SU-DHL-6 (cell line): ENCODE results near the gene SERPINA6.

Experiments
- EZH2phosphoT487 ChIP-seq: fragments of 200-600 bp; sonication (generic), shearing (Covaris generic); conservative IDR thresholded peaks from 2 replicates; pipeline ENCODE4 v1.6.1; 2018; ENCODE audit warnings: mild to moderate bottlenecking, antibody characterized with exemption, low read length, moderate library complexity, mixed read lengths
- TF ChIP-seq, protein P1 (sequence below): fragments of 200-600 bp; sonication (generic); IDR thresholded peaks from one replicate; pipeline ENCODE4 v1.5.1; 2017; ENCODE audit warnings: antibody characterized with exemption, mild to moderate bottlenecking, low read length, moderate library complexity; ENCODE audit not compliant: insufficient read depth, poor library complexity, severe bottlenecking

DNA sequence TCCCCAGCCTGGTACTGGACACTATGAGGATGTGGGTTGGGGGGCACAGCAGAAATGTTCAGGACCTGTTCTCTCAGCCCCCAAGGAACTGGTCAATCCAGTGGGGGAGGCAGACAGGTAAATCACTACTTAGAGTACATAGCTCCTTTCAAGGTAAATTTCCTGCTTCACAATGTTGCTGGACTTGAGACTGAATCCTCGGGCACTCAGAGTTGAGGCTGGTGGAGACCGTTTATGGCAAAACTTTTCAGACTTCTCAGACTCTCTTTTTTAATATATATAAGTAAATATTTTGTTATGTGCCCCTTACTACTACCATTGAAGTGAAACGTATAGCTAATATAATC lies 29.6 kb downstream of the SERPINA6 start:
- TF ChIP-seq, protein P1, sequence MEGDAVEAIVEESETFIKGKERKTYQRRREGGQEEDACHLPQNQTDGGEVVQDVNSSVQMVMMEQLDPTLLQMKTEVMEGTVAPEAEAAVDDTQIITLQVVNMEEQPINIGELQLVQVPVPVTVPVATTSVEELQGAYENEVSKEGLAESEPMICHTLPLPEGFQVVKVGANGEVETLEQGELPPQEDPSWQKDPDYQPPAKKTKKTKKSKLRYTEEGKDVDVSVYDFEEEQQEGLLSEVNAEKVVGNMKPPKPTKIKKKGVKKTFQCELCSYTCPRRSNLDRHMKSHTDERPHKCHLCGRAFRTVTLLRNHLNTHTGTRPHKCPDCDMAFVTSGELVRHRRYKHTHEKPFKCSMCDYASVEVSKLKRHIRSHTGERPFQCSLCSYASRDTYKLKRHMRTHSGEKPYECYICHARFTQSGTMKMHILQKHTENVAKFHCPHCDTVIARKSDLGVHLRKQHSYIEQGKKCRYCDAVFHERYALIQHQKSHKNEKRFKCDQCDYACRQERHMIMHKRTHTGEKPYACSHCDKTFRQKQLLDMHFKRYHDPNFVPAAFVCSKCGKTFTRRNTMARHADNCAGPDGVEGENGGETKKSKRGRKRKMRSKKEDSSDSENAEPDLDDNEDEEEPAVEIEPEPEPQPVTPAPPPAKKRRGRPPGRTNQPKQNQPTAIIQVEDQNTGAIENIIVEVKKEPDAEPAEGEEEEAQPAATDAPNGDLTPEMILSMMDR = no peak
- no peak for TF ChIP-seq EZH2phosphoT487
